MM.1S (cell line): Measurements from ENCODE around the gene FOXL2.

Source experiments
- DNase-seq: peaks from one replicate; pipeline ENCODE4 v3.0.0-alpha.2; 2015
- H2AFZ ChIP-seq: fragments of 300-600 bp; sonication (generic); 2 replicates; pipeline ENCODE4 v1.6.0; 2016; ENCODE audit warnings: antibody characterized with exemption, low read length
- H3F3A ChIP-seq: fragments of 300-600 bp; sonication (generic); 2 replicates; pipeline ENCODE4 v1.6.1; 2016; ENCODE audit warnings: mild to moderate bottlenecking, antibody characterized with exemption, low read length, moderate library complexity, mixed read lengths; ENCODE audit not compliant: insufficient read depth
- H3K27ac ChIP-seq: fragments of 300-600 bp; sonication (generic); 2 replicates; pipeline ENCODE4 v1.5.1; 2016; ENCODE audit warnings: mild to moderate bottlenecking, low read length
- H3K27me3 ChIP-seq: fragments of 300-600 bp; sonication (generic); replicated peaks from 2 replicates; pipeline ENCODE4 v1.6.0; 2016; ENCODE audit warnings: low read length; ENCODE audit not compliant: insufficient read depth
- H3K36me3 ChIP-seq: fragments of 300-600 bp; sonication (generic); replicated peaks from 2 replicates; pipeline ENCODE4 v1.6.1; 2016; ENCODE audit warnings: mild to moderate bottlenecking, low read length, mixed read lengths; ENCODE audit not compliant: insufficient read depth
- H3K4me1 ChIP-seq: fragments of 300-600 bp; sonication (generic); 2 replicates; pipeline ENCODE4 v1.6.1; 2016; ENCODE audit warnings: low read length, mixed read lengths
- H3K4me2 ChIP-seq: fragments of 300-600 bp; sonication (generic); 2 replicates; pipeline ENCODE4 v1.6.0; 2016; ENCODE audit warnings: low read depth, low read length
- H3K4me3 ChIP-seq: fragments of 300-600 bp; sonication (generic); 2 replicates; pipeline ENCODE4 v1.5.1; 2016; ENCODE audit warnings: low read length, mixed read lengths
- H3K79me2 ChIP-seq: fragments of 300-600 bp; sonication (generic); 2 replicates; pipeline ENCODE4 v1.6.1; 2016; ENCODE audit warnings: mixed run types, low read length, mixed read lengths
- H3K9ac ChIP-seq: fragments of 300-600 bp; sonication (generic); 2 replicates; pipeline ENCODE4 v1.6.1; 2016; ENCODE audit warnings: low read length, mixed read lengths
- H3K9me2 ChIP-seq: fragments of 300-600 bp; sonication (generic); replicated peaks from 2 replicates; pipeline ENCODE4 v1.6.1; 2016; ENCODE audit warnings: mild to moderate bottlenecking, low read length, mixed read lengths; ENCODE audit not compliant: insufficient read depth
- H3K9me3 ChIP-seq: fragments of 300-600 bp; sonication (generic); replicated peaks from 2 replicates; pipeline ENCODE4 v1.6.1; 2016; ENCODE audit warnings: mild to moderate bottlenecking, low read length, mixed read lengths; ENCODE audit not compliant: insufficient read depth
- H4K20me1 ChIP-seq: fragments of 300-600 bp; sonication (generic); 2 replicates; pipeline ENCODE4 v1.6.1; 2016; ENCODE audit warnings: mild to moderate bottlenecking, low read length, moderate library complexity, mixed read lengths; ENCODE audit not compliant: insufficient read depth
- CTCF ChIP-seq: fragments of 300-600 bp; sonication (generic); IDR thresholded peaks from 2 replicates; pipeline ENCODE4 v1.5.1; 2016; ENCODE audit warnings: antibody characterized with exemption, low read length, mixed read lengths
- EZH2 ChIP-seq: fragments of 300-600 bp; sonication (generic); optimal IDR thresholded peaks from 2 replicates; pipeline ENCODE3; 2017; ENCODE audit warnings: low read depth, mild to moderate bottlenecking, antibody characterized with exemption, low read length, mixed read lengths
- EZH2phosphoT487 ChIP-seq: fragments of 300-600 bp; sonication (generic); IDR thresholded peaks from 2 replicates; pipeline ENCODE4 v1.6.1; 2018; ENCODE audit warnings: antibody characterized with exemption, low read length

The FOXL2 gene

GRCh38 chr3:138949002-138949418, 2.1 kb upstream of the FOXL2 start:
- Histone ChIP-seq H3K27me3 (peaks cover 26% of the 10 kb centered on the region; the same call in 1 of the 2 replicates), H3K4me1 (no peaks in the 10 kb centered on the region), H3K9ac (no peak overlapping the region), H2AFZ (no peak overlapping the region), H3K4me3 (no peak overlapping the region), H3K79me2 (no peaks in the 10 kb centered on the region), H3F3A (no peaks in the 10 kb centered on the region), H3K9me2 (no peaks in the 10 kb centered on the region), H3K36me3 (no peaks in the 10 kb centered on the region), H3K9me3 (no peaks in the 10 kb centered on the region), H3K27ac (no peak overlapping the region), H4K20me1 (no peaks in the 10 kb centered on the region), H3K4me2 (no peak overlapping the region)
- no peak for DNase-seq
- TF ChIP-seq EZH2 (no peak), EZH2phosphoT487 (no peak)

- Histone ChIP-seq H3K9me2 (no peaks in the 10 kb centered on the region), H3K9me3 (no peaks in the 10 kb centered on the region), H3K4me3 (no peak overlapping the region), H3K4me2 (no peak overlapping the region), H3K27ac (no peak overlapping the region), H4K20me1 (no peaks in the 10 kb centered on the region), H3K36me3 (no peaks in the 10 kb centered on the region), H3K9ac (no peak overlapping the region), H3F3A (no peaks in the 10 kb centered on the region), H3K27me3 (peaks cover 26% of the 10 kb centered on the region; the same call in 1 of the 2 replicates), H3K79me2 (no peaks in the 10 kb centered on the region), H3K4me1 (no peaks in the 10 kb centered on the region), H2AFZ (no peak overlapping the region)
- TF ChIP-seq CTCF, result no peak
- no peak for TF ChIP-seq EZH2phosphoT487
- no peak for TF ChIP-seq EZH2
- no peak for DNase-seq
Observed at GRCh38 chr3:138948371-138949001, 1.5 kb upstream of the FOXL2 start.

GRCh38 chr3:138947495-138948121, 671 bp upstream of the FOXL2 start:
- no peaks in the 10 kb centered on the region for H3F3A ChIP-seq
- H3K4me1 ChIP-seq, result no peaks in the 10 kb centered on the region
- no peak overlapping the region for H3K4me3 ChIP-seq
- H3K27me3 ChIP-seq, result peaks cover 26% of the 10 kb centered on the region; the same call in 1 of the 2 replicates
- DNase-seq, result no peak
- no peak overlapping the region for H3K4me2 ChIP-seq
- H3K9me3 ChIP-seq, result no peaks in the 10 kb centered on the region
- no peak overlapping the region for H3K27ac ChIP-seq
- no peaks in the 10 kb centered on the region for H3K79me2 ChIP-seq
- no peaks in the 10 kb centered on the region for H3K36me3 ChIP-seq
- no peak overlapping the region for H2AFZ ChIP-seq
- no peak overlapping the region for H3K9ac ChIP-seq
- no peaks in the 10 kb centered on the region for H4K20me1 ChIP-seq
- no peak for TF ChIP-seq CTCF
- TF ChIP-seq EZH2phosphoT487, result no peak
- TF ChIP-seq EZH2, result no peak
- no peaks in the 10 kb centered on the region for H3K9me2 ChIP-seq
